ENCODE data around the gene PLA2G4B. TPM values are rescaled to one million over a fixed set of nuclear protein-coding genes. Genes with fewer than 3 reads are reported as not detected.

PLA2G4B gene
- total RNA-seq, 4 donors from 2014 or later: 1.8 to 8.7 (median 4.5) TPM

DNA sequence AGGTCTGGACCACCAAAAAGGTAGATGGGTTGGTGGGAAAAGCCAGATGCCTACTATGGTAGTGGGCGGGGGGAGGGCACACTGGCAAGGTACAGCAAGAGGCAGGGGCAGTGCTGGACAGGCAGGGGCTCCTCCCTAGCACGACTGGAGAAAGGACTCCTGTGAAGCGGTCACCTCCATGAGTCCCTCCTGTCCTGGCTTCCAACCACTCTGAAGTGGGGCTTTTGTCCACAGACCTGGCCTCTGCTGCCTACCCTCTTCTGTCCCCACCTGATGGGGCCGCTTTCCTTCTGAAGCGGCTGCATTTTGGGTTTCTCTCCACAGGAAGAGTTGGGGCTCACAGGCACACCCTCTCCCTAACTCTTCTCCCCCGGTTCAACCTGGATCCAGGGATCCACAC lies 57.9 kb downstream of the PLA2G4B start:
- Histone ChIP-seq H3K4me1 (peaks cover 0 to 19% (median 12%) of the 10 kb centered on the region in 4 donors), H3K36me3 (peaks cover 0 to 45% (median 7%) of the 10 kb centered on the region in 3 donors), H3K9me3 (no peaks in the 10 kb centered on the region), H3K27ac (peak overlapping the region in 2 of 4 donors; percentile 14 to 80), H3K4me3 (no peak overlapping the region), H3K27me3 (no peaks in the 10 kb centered on the region)
- DNase-seq (ENCODE audit: low spot score in 2 of 2): no peak
- 92 to 95% methylated on average over 6 of the region's 6 CpGs for WGBS, 2 donors
- TF ChIP-seq POLR2A (IDR thresholded peaks at IDR 0.05) (no peak), CTCF (IDR thresholded peaks at IDR 0.05) (no peak), EP300 (IDR thresholded peaks at IDR 0.05) (no peak)

DNA sequence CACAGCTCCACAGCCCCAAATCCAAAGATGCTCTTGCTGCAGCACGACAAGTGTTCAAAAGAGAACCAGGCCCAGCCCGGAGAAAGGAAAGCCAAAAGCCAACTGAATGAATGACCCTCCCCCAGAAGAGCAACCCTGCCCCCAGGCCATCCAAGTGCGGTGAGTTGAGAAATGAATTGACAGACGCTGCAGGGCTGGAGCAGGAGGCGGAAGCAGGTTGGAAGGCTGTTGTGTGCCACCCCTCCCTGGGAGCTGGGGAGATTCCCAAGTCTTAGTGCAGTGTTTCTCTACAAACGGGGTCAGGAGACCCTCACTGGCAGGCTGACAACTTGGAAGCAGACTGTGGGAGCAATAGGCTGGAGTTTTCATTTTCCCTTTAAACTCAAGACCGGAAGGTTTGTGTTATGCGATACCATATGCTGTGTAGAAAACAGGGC lies 58.7 kb downstream of the PLA2G4B start:
- DNase-seq (ENCODE audit: low spot score in 2 of 2): no peak
- no peak for TF ChIP-seq CTCF (IDR thresholded peaks at IDR 0.05)
- no peak for TF ChIP-seq POLR2A (IDR thresholded peaks at IDR 0.05)
- TF ChIP-seq EP300 (IDR thresholded peaks at IDR 0.05): no peak
- Histone ChIP-seq H3K27ac (no peak overlapping the region), H3K4me3 (no peak overlapping the region), H3K9me3 (no peaks in the 10 kb centered on the region), H3K4me1 (peaks cover 0 to 19% (median 12%) of the 10 kb centered on the region in 4 donors), H3K36me3 (peaks cover 0 to 50% (median 7%) of the 10 kb centered on the region in 3 donors), H3K27me3 (no peaks in the 10 kb centered on the region)
- 50 to 55% methylated on average over 8 of the region's 8 CpGs for WGBS, 2 donors

Small RNAs within 50 kb of the gene (small RNA-seq; reads per million reads assigned to genes)
- gene JMJD7-PLA2G4B (not detected), gene MIR4310 (not detected), gene RNA5SP393 (not detected)

Other genes starting within 250 kb of the PLA2G4B start
- gene MGA, start 178.4 kb upstream of the PLA2G4B start, total RNA-seq: 10 to 100 TPM; 29.7 to 53.8 (median 31.7) TPM
- 10 to 100 TPM; 22.1 to 54.6 (median 36.6) TPM for gene MAPKBP1, start 64.4 kb upstream of the PLA2G4B start, total RNA-seq
- gene JMJD7, start 10.8 kb upstream of the PLA2G4B start, total RNA-seq: 10 to 100 TPM in 3 of 4 donors, 1 to 10 TPM in 1; 9.0 to 16.8 (median 12.0) TPM
- gene SPTBN5, start 55.2 kb downstream of the PLA2G4B start, total RNA-seq: 10 to 100 TPM; 16.5 to 34.5 (median 19.9) TPM
- gene EHD4, start 133.7 kb downstream of the PLA2G4B start, total RNA-seq: 10 to 100 TPM; 13.2 to 31.5 (median 22.0) TPM
- gene PLA2G4E, start 182.2 kb downstream of the PLA2G4B start, total RNA-seq: not detected

Data from tibial nerve (tissue), 4 donors.